ENCODE data around the gene THAP9.
"Not testable (repeated sequence)": the region's sequence is repeated elsewhere in the genome, so short reads cannot be mapped to it uniquely, and the experiment has no call there.

Gene THAP9

GRCh38 chr4:82898322-82899243 is 2.0 kb upstream of the THAP9 start:
- DNase-seq: no peak

- no peak for DNase-seq
Measured at GRCh38 chr4:82899374-82900065, 1.0 kb upstream of the THAP9 start.

- no peak for DNase-seq
Measured at GRCh38 chr4:82900066-82900410, 497 bp upstream of the THAP9 start.

GRCh38 chr4:82901183-82901718 is 716 bp downstream of the THAP9 start:
- DNase-seq: no peak

- DNase-seq: peak; percentile 20
Measured at GRCh38 chr4:82903737-82904136, 3.2 kb downstream of the THAP9 start.

GRCh38 chr4:82905205-82905604 is 4.7 kb downstream of the THAP9 start:
- peak; percentile 44 for DNase-seq

GRCh38 chr4:82906469-82906868 is 5.9 kb downstream of the THAP9 start:
- DNase-seq: no peak

GRCh38 chr4:82909326-82909725 is 8.8 kb downstream of the THAP9 start:
- DNase-seq: no peak

- DNase-seq: no peak
Measured at GRCh38 chr4:82913305-82913704, 12.8 kb downstream of the THAP9 start.

- not testable (repeated sequence) for DNase-seq
Measured at GRCh38 chr4:82913968-82914367, 13.4 kb downstream of the THAP9 start.

- no peak for DNase-seq
Measured at GRCh38 chr4:82918091-82918490, 17.6 kb downstream of the THAP9 start.

- no peak for DNase-seq
Measured at GRCh38 chr4:82919386-82919785, 18.9 kb downstream of the THAP9 start.

- no peak for DNase-seq
Measured at GRCh38 chr4:82921795-82922194, 21.3 kb downstream of the THAP9 start.

- DNase-seq: no peak
Measured at GRCh38 chr4:82930848-82931755, 30.6 kb downstream of the THAP9 start.

GRCh38 chr4:82934441-82934840 is 33.9 kb downstream of the THAP9 start:
- DNase-seq: no peak

- DNase-seq: no peak
Measured at GRCh38 chr4:82939414-82939813, 38.9 kb downstream of the THAP9 start.

- no peak for DNase-seq
Measured at GRCh38 chr4:82947498-82947897, 47.0 kb downstream of the THAP9 start.

- DNase-seq: no peak
Measured at GRCh38 chr4:82948647-82949204, 48.2 kb downstream of the THAP9 start.

GRCh38 chr4:82951196-82951595 is 50.7 kb downstream of the THAP9 start:
- DNase-seq: no peak

GRCh38 chr4:82954212-82954611 is 53.7 kb downstream of the THAP9 start:
- no peak for DNase-seq

- DNase-seq: no peak
Measured at GRCh38 chr4:82957045-82957444, 56.5 kb downstream of the THAP9 start.

- no peak for DNase-seq
Measured at GRCh38 chr4:82965763-82966162, 65.2 kb downstream of the THAP9 start.

GRCh38 chr4:82968972-82969371 is 68.4 kb downstream of the THAP9 start:
- no peak for DNase-seq

Measured in activated CD4-positive, alpha-beta T cell treated with anti-CD3 and anti-CD28 coated beads for 48 hours (primary cell).